ENCODE measurements around the gene WNT8A. TPM values are rescaled to one million over a fixed set of nuclear protein-coding genes. Genes with fewer than 3 reads are reported as not detected.

Gene WNT8A
- total and polyA plus RNA-seq, 2 of the 4 experiments (the other 2 are of a cell fraction): not detected

GRCh38 chr5:138138949-138139780, 55.3 kb downstream of the WNT8A start, which contains the start of gene NME5 (continued):
- TF ChIP-seq BHLHE40 (IDR thresholded peaks at IDR 0.05; ENCODE audit: low read depth, low read length): no peak
- TF ChIP-seq RFX5 (IDR thresholded peaks at IDR 0.05; ENCODE audit: low read depth, low read length): no peak

- WGBS, 2 experiments (ENCODE audit: extremely low coverage in 2 of 2, insufficient read length in 1 of 2): no CpG with 5 or more reads among the region's 3 CpGs
- H3K27me3 ChIP-seq (ENCODE audit: control insufficient read depth, insufficient read depth, low read length): no peaks in the 10 kb centered on the region; the same call in 1 of the 2 replicates
- POLR2A ChIA-PET (ENCODE audit: unreplicated experiment): no interaction called here
- no peak overlapping the region for H3K9ac ChIP-seq (ENCODE audit: low read depth, low read length)
- H4K8ac ChIP-seq (ENCODE audit: low read depth in 2 of 2, low read length in 2 of 2): no peak overlapping the region
- no peak for ATAC-seq (ENCODE audit: low read depth)
- H3K9me3 ChIP-seq (ENCODE audit: control insufficient read depth, insufficient read depth, low read length): no peaks in the 10 kb centered on the region
- H3K9me1 ChIP-seq (ENCODE audit: insufficient read depth, low read length): no peaks in the 10 kb centered on the region
- no peak overlapping the region for H2BK20ac ChIP-seq (ENCODE audit: low read depth, low read length)
- H3K4me3 ChIP-seq (ENCODE audit: insufficient read depth, low read depth, low read length): no peak overlapping the region
- no peaks in the 10 kb centered on the region for H3K36me3 ChIP-seq (ENCODE audit: control insufficient read depth, insufficient read depth, low read length)
- no peaks in the 10 kb centered on the region for H3K79me1 ChIP-seq (ENCODE audit: low read depth in 1 of 2, low read length in 2 of 2)
- H3K56ac ChIP-seq (ENCODE audit: extremely low read depth, insufficient read depth, low read length): no peak overlapping the region; the same call in 1 of the 2 replicates
- no peak overlapping the region for H2BK120ac ChIP-seq (ENCODE audit: low read depth, low read length)
- intact Hi-C loops (cut with micrococcal nuclease) (no loop called here), in situ Hi-C loops (cut with MboI; ENCODE audit: low sequenced_read_pairs) (loop anchor here (10.0 to 25.0 kb wide), 3 partner anchors 102 to 502 kb away; partner anchors contain the start of gene FAM13B), dilution Hi-C loops (cut with HindIII; ENCODE audit: low sequenced_read_pairs, unreplicated experiment) (no loop called here)
- no peak overlapping the region for H2BK5ac ChIP-seq (ENCODE audit: low read depth, low read length, poor library complexity, severe bottlenecking)
- no peak overlapping the region for H3K27ac ChIP-seq (ENCODE audit: insufficient read depth, low read length)
- H3K4me2 ChIP-seq (ENCODE audit: low read depth, low read length): no peak overlapping the region
- H3K14ac ChIP-seq (replicated peaks; ENCODE audit: low read depth, low read length): no peak overlapping the region
- H4K5ac ChIP-seq (ENCODE audit: low read depth, low read length): no peak overlapping the region
- no peak overlapping the region for H2AK9ac ChIP-seq (replicated peaks; ENCODE audit: low read depth, low read length, poor library complexity)
- no peak for DNase-seq
- H3K18ac ChIP-seq (ENCODE audit: low read depth, low read length): no peak overlapping the region
- H2AK5ac ChIP-seq (ENCODE audit: low read depth, low read length): no peak overlapping the region
- no peak overlapping the region for H4K91ac ChIP-seq (ENCODE audit: insufficient read depth, low read depth, low read length)
- H2AFZ ChIP-seq (replicated peaks; ENCODE audit: low read length, poor library complexity): no peak overlapping the region
- no peaks in the 10 kb centered on the region for H3K4me1 ChIP-seq (ENCODE audit: control insufficient read depth, insufficient read depth, low read length)
- H3K23ac ChIP-seq (ENCODE audit: low read depth, low read length): no peak overlapping the region
- no peak overlapping the region for H3K4ac ChIP-seq (ENCODE audit: low read depth, low read length)
- no peak overlapping the region for H2BK15ac ChIP-seq (ENCODE audit: low read depth, low read length)
- BruUV-seq (replicated peaks): no TSS peak
- CTCF ChIA-PET: interaction anchor here (0.6 to 1.0 kb wide), 2 partner anchors 73 to 104 kb away, joined by 3 read pairs; no protein-coding TSS in a partner anchor
- H4K20me1 ChIP-seq (ENCODE audit: insufficient read depth, low read length): no peaks in the 10 kb centered on the region
- no peak for TF ChIP-seq RAD21 (IDR thresholded peaks at IDR 0.05; ENCODE audit: low read length)
- TF ChIP-seq FOS (IDR thresholded peaks at IDR 0.05; ENCODE audit: low read depth, low read length): no peak
- no peak for TF ChIP-seq CHD1 (IDR thresholded peaks at IDR 0.05; ENCODE audit: low read depth, low read length)
- TF ChIP-seq CTCF (conservative IDR thresholded peaks at IDR 0.05; ENCODE audit: low read depth, low read length): no peak
- no peak for TF ChIP-seq MXI1 (IDR thresholded peaks at IDR 0.05; ENCODE audit: borderline replicate concordance, low read depth, low read length)
- no peak for TF ChIP-seq ELK1 (IDR thresholded peaks at IDR 0.05; ENCODE audit: borderline replicate concordance, low read depth, low read length)
- TF ChIP-seq MAFK (IDR thresholded peaks at IDR 0.05; ENCODE audit: low read depth, low read length): no peak
- no peak for TF ChIP-seq RCOR1 (IDR thresholded peaks at IDR 0.05; ENCODE audit: insufficient replicate concordance, low read length)
- no peak for TF ChIP-seq RFX5 (IDR thresholded peaks at IDR 0.05; ENCODE audit: low read depth, low read length)
- TF ChIP-seq NFE2L2 (IDR thresholded peaks at IDR 0.05; ENCODE audit: low read depth, low read length): no peak
- no peak for TF ChIP-seq MAZ (IDR thresholded peaks at IDR 0.05; ENCODE audit: borderline replicate concordance, low read depth, low read length)
- no peak for TF ChIP-seq BHLHE40 (IDR thresholded peaks at IDR 0.05; ENCODE audit: low read depth, low read length)
- TF ChIP-seq POLR2A (IDR thresholded peaks at IDR 0.05; ENCODE audit: low read depth, low read length): no peak
Measured at GRCh38 chr5:138139781-138140090, 55.9 kb downstream of the WNT8A start.
